HL-60 (cell line): Measurements from ENCODE around the gene RRH.
"Not testable (repeated sequence)": the region's sequence is repeated elsewhere in the genome, so short reads cannot be mapped to it uniquely, and the experiment has no call there.

Experiments used
- GABPA ChIP-seq: IDR thresholded peaks from 2 replicates; pipeline ENCODE4 v1.6.1; 2012; ENCODE audit warnings: low read depth
- POLR2AphosphoS5 ChIP-seq: IDR thresholded peaks from 2 replicates; pipeline ENCODE4 v1.6.1; 2012; ENCODE audit warnings: low read depth
- SPI1 ChIP-seq: IDR thresholded peaks from 2 replicates; pipeline ENCODE4 v1.6.1; 2012; ENCODE audit warnings: low read depth, mild to moderate bottlenecking, borderline replicate concordance
- TF ChIP-seq, protein P1 (sequence below): IDR thresholded peaks from one replicate; pipeline ENCODE4 v1.5.1; 2011; ENCODE audit warnings: low read length, control low read depth, inconsistent platforms; ENCODE audit not compliant: insufficient read depth

DNA sequence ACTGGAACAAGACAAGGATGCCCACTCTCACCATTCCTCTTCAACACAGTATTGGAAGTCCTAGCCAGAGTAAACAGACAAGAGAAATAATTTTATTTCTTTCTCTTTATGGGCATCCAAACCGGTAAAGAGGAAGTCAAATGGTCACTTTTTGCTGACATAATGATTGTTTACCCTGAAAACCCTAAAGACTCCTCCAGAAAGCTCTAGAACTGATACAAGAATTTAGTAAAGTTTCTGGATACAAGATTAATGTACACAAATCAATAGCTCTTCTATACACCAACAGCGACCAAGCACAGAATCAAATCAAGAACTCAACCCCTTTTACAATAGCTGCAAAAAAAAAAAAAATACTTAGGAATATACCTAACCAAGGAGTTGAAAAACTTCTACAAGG is 45.7 kb upstream of the RRH start:
- TF ChIP-seq, protein P1, sequence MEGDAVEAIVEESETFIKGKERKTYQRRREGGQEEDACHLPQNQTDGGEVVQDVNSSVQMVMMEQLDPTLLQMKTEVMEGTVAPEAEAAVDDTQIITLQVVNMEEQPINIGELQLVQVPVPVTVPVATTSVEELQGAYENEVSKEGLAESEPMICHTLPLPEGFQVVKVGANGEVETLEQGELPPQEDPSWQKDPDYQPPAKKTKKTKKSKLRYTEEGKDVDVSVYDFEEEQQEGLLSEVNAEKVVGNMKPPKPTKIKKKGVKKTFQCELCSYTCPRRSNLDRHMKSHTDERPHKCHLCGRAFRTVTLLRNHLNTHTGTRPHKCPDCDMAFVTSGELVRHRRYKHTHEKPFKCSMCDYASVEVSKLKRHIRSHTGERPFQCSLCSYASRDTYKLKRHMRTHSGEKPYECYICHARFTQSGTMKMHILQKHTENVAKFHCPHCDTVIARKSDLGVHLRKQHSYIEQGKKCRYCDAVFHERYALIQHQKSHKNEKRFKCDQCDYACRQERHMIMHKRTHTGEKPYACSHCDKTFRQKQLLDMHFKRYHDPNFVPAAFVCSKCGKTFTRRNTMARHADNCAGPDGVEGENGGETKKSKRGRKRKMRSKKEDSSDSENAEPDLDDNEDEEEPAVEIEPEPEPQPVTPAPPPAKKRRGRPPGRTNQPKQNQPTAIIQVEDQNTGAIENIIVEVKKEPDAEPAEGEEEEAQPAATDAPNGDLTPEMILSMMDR = not testable (repeated sequence)
- not testable (repeated sequence) for TF ChIP-seq GABPA, POLR2AphosphoS5, SPI1
